RPMI8226 (cell line): ENCODE results near the gene RAB4B.
"Not testable (repeated sequence)": the region's sequence is repeated elsewhere in the genome, so short reads cannot be mapped to it uniquely, and the experiment has no call there.

ENCODE experiments used
- DNase-seq: peaks from one replicate; pipeline ENCODE4 v3.0.0-alpha.2; 2015

RAB4B gene

GRCh38 chr19:40750874-40751537 is 27.0 kb upstream of the RAB4B start, which contains the start of gene SNRPA:
TSS of gene SNRPA (plus strand) at chr19:40751203. CDS start at chr19:40751409, 206 bp downstream.
- DNase-seq = peak; percentile 96

- no peak for DNase-seq
These were observed 25.7 kb upstream of the RAB4B start for GRCh38 chr19:40752257-40752781.

DNA sequence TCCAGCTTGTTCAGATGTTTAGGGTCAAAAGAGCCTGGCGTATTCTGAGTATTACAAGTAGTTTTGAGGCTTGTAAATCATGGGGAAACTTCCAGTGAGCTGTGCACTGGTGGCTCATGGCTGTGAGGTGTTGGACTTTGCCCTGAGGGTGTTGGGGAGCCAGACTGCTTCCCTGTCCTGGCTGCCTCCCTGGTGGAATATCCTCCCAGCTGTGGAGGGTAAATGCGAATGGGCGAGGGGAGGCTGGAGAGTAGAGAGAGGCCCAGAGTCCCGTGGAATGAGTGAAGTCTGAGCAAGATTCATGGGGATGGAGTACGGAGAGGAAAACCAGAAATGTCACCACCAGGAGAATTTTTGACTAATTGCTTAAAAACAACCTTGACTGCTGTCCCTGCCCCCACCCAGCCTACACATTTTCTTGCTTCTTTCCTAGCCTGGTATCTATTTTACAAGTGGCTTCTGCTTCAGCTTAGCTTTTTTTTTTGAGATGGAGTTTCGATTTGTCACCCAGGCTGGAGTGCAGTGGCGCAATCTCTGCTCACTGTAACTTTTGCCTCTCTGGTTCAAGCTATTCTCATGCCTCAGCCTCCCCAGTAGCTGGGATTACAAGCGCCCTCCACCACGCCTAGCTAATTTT is 23.3 kb upstream of the RAB4B start:
- no peak for DNase-seq

DNA sequence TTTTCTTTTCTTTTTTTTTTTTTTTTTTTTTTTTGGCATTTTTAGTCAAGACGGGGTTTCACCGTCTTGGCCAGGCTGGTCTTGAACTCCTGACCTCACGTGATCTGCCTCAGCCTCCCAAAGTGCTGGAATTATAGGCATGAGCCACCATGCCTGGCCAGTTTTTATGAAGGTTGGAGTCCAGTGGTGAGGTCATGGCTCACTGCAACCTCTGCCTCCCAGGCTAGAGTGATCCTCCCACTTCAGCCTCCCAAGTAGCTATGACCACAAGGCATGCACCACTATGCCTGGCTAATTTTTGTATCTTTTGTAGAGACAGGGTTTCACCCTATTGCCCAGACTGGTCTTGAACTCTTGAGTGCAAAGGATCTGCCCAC is 22.8 kb upstream of the RAB4B start:
- no peak for DNase-seq

GRCh38 chr19:40755791-40756190 is 22.3 kb upstream of the RAB4B start:
- no peak for DNase-seq

GRCh38 chr19:40756502-40757110 is 21.4 kb upstream of the RAB4B start:
- DNase-seq = no peak

- DNase-seq = no peak
These were observed 19.6 kb upstream of the RAB4B start for GRCh38 chr19:40758491-40758890.

DNA sequence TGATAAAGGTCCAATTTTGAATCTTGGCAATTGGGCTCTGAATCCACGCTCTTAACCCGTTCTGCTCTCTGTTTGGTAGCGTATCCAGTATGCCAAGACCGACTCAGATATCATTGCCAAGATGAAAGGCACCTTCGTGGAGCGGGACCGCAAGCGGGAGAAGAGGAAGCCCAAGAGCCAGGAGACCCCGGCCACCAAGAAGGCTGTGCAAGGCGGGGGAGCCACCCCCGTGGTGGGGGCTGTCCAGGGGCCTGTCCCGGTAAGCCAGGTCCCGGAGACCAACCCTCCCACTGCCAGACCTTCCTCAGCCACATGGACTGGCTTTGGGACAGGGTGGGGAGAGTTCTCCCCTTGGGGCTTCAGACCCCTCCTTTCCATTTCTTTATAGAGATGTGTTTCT is 18.7 kb upstream of the RAB4B start:
- DNase-seq = no peak

DNA sequence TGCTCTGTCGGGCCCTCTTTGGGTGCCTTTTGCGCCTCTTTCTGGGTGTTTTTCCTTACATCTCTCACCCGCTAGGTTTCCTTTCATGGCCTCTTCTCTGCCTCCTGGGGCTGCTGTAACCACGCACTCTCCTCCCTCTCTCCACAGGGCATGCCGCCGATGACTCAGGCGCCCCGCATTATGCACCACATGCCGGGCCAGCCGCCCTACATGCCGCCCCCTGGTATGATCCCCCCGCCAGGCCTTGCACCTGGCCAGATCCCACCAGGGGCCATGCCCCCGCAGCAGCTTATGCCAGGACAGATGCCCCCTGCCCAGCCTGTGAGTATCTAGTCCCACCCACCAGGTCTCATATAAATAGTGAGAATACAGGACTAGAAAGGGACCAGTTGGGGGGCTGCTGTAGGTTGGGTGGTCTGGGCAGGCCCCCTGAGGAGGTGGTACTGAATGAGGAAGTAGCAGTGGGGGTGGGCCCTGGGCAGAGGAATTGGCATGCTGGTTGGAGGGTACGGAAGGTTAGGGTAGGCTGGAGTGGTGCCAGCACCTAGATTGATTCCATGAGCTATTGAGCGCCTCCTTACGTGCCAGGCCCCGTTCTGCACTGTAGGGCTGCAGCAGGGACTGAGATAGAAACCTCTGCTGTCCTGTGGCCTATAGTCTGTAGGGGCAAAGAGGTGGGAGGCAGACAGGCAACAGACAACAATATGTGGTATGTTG is 15.1 kb upstream of the RAB4B start:
- no peak for DNase-seq

DNA sequence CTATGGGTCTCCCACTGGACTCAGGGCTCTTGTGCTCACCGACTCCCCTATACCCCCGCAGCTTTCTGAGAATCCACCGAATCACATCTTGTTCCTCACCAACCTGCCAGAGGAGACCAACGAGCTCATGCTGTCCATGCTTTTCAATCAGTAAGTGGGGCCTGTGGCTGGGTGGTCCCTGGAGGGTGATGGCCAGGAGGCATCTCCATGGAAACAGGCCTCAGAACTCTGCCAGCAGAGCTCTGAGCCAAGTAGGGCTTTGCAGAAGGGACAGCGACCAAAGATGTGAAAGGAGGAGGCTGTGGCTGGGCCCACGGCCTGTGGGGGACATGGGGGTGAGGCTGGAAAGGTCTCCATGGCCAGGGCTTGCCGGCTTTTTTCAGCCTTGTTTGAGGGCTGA is 14.5 kb upstream of the RAB4B start:
- no peak for DNase-seq

GRCh38 chr19:40763963-40764362 is 14.1 kb upstream of the RAB4B start:
- no peak for DNase-seq

DNA sequence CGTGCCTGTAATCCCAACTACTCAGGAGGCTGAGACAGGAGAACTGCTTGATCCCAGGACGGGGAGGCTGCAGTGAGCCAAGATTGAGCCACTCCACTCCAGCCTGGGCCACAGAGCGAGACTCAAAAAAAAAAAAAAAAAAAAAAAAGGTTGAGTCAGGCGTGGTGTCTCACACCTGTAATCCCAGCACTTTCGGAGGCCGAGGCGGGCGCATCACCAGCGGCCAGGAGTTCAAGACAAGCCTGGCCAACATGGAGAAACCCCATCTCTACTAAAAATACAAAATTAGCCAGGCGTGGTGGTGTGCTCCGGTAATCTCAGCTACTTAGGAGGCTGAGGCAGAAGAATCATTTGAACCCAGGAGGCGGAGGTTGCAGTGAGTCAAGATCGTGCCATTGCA is 11.7 kb upstream of the RAB4B start:
- DNase-seq = not testable (repeated sequence)

- DNase-seq = no peak
These were observed 9.2 kb upstream of the RAB4B start for GRCh38 chr19:40768869-40769268.

DNA sequence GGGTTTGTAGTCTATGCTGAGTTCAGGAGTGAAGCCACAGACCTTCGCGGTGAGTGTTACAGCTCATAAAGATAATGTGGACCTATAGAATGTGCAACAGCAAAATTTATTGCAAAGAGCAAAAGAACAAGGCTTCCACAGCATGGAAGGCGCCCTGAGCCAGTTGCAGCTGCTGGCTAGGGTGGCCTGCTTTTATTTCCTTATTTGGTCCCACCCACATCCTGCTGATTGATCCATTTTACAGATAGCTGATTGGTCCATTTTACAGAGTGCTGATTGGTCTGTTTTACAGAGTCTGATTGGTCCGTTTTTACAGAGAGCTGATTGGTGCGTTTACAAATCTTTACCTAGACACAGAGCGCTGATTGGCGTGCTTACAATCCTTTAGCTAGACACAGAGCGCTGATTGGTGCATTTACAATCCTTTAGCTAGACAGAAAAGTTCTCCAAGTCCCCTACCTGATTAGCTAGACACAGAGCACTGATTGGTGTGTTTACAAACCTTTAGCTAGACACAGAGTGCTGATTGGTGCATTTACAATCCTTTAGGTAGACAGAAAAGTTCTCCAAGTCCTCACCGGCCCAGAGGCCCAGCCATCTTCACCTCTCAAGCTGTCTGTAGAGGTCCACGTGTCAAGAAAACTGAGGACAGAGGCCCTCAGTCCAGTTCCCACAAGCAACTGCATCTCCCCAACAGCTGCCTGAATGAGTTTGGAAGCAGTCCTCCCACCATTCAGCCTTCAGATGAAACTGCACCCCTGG is 6.8 kb upstream of the RAB4B start:
- DNase-seq = not testable (repeated sequence)

GRCh38 chr19:40774916-40775631 is 3.0 kb upstream of the RAB4B start, which contains the start of gene MIA:
TSS of gene MIA (plus strand) at chr19:40775521. CDS start at chr19:40775543, 22 bp downstream.
- no peak for DNase-seq

- DNase-seq = no peak
These were observed 2.4 kb upstream of the RAB4B start for GRCh38 chr19:40775632-40776022.

DNA sequence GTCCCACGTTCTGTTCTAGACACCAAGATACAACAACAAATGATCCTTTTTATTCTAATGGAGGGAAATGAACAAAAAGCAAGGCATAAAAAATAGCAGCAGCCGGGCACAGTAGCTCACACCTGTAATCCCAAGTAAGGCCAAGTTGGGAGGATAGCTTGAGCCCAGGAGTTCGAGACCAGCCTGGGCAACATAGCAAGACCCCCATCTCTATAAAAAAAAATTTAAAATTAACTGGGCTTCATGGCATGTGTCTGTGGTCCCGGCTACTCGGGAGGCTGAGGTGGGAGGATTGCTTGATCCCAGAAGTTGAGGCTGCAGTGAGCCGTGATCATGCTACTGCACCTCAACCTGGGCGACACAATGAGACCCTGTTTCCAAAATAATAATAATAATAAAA is 1.7 kb upstream of the RAB4B start:
- no peak for DNase-seq

DNA sequence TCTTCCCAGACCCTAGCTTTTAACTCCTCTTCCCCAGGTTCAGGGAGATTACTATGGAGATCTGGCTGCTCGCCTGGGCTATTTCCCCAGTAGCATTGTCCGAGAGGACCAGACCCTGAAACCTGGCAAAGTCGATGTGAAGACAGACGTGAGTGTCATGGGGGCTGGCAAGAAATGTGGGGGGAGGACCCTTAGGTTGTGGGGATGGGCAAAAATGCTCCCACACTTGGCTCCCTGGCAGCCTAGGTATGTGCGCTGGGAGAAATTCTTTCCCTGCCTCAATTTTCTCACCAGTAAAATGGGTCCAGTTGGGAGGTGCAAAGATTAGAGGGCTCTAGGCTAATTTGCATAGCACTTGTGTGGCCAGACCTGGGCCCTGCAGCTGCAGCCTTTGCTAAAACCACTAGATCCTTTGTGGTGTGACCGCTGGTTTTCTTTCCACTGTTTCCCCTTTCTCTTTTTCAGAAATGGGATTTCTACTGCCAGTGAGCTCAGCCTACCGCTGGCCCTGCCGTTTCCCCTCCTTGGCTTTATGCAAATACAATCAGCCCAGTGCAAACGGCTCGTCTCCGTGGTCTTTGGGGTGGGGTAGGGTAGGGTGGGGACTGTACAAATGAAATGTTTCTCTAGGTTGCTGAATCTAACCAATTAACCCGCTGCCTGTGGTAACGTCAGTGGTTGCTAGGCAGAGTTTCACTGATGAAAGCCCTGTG is 959 bp upstream of the RAB4B start:
- peak; percentile 86 for DNase-seq

DNA sequence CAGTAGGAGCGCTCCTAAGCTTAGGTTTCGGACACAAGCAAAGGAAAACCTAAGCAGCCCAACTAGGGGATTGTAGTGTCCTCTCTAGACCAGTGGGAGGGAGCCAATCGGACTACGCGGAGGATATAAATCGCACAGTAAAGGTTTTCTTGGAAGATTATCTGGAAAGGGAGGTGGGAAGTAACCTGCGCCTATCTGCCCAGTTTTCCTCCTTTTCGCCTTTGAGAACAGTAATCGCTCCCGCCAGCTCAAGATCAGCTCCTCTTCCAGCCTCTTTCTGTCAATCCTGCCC is 456 bp upstream of the RAB4B start:
- DNase-seq = no peak

DNA sequence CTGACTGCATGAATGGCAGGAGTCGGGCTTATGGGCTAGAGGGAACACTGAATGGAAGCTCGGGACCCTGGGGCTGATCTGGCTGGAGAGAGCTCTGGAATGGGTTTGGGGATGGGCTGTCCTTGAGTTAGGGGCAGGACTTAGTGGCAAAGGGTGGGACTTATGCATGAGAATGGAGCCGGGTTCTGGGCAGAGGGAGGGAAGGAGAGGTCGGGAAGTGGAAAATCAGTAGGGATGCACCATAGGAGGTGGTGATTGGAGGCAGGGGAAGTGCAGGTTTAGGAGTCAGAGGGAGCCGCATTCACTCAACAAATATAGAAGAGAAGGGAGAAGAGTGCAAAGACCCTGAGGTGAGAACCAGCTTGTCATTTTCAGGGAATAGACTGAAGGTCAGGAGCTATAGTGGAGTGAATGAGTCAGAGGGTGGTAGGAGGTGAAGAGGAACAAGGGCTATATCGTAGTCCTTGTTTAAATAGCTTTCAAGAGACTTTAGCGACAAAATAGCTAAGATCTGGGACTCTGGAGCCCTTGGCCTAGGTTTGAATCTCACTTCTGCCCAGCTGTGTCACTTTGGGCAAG is 748 bp downstream of the RAB4B start:
- no peak for DNase-seq

GRCh38 chr19:40780582-40780981 is 2.5 kb downstream of the RAB4B start:
- no peak for DNase-seq
